NCI-H524 (cell line): ENCODE results near the gene RITA1.

ENCODE experiments used
- DNase-seq, 2 experiments: peaks; one replicate each; lab custom pipeline; 2025; lab: John Stamatoyannopoulos, UW

Gene RITA1

GRCh38 chr12:113174461-113175384 lies 10.8 kb upstream of the RITA1 start:
- DNase-seq, result peak in 1 of 2 experiments; percentile 19

- DNase-seq, result no peak
These were observed 6.5 kb upstream of the RITA1 start for GRCh38 chr12:113179023-113179422.

GRCh38 chr12:113180333-113180732 lies 5.2 kb upstream of the RITA1 start:
- DNase-seq, result peak in 1 of 2 experiments; percentile 28

GRCh38 chr12:113181975-113182374 lies 3.5 kb upstream of the RITA1 start:
- no peak for DNase-seq

GRCh38 chr12:113183030-113183589 lies 2.4 kb upstream of the RITA1 start:
- DNase-seq, result no peak

DNA sequence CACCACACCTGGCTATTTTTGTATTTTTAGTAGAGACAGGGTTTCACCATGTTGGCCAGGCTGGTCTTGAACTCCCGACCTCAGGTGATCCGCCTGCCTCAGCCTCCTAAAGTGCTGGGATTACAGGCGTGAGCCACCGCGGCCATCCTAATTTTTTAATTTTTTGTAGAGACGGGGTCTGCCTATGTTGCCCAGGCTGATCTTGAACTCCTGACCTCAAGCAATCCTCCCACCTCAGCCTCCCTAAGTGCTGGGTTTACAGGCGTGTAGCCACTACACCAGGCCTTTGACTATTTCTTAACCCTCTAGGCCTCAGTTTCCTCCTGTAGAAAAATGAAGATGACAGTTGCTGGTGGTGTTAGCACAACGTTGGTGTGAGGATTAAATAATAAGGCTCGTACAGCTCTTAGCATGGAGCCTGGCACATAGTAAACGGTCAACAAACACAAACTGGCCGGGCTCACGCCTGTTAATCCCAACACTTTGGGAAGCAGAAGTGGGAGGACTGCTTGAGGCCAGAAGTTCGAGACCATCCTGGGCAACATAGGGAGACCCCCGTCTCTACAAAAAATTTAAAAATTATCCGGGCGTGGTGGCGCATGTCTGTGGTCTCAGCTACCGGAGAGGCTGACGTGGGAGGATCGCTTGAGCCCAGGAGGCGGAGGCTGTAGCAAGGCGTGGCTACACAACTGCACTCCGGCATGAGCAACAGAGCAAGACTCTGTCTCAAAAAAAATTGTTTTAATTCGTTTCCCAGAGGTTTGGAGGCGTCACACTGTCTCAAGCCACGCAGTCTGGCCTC lies 1.2 kb upstream of the RITA1 start:
- no peak for DNase-seq

- peak; percentile 56 to 67 for DNase-seq
These were observed 681 bp upstream of the RITA1 start for GRCh38 chr12:113184900-113185179.

DNA sequence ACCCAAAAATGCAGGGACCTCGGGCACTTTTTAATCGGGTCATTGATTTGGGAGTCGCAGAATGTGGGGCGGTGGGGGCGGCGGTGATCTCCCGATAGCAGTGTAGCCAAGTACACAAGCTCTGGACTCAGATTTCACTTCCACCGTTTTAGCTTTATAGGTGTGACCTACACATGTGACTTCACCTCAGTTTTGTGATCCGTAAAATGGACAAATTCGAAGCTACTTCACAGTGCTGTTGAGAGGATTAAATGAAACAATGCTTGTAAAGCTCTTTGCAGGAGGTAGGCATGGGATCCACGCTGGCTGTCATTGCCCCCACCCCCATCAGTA lies 478 bp downstream of the RITA1 start:
- DNase-seq, result peak in 1 of 2 experiments; percentile 41

DNA sequence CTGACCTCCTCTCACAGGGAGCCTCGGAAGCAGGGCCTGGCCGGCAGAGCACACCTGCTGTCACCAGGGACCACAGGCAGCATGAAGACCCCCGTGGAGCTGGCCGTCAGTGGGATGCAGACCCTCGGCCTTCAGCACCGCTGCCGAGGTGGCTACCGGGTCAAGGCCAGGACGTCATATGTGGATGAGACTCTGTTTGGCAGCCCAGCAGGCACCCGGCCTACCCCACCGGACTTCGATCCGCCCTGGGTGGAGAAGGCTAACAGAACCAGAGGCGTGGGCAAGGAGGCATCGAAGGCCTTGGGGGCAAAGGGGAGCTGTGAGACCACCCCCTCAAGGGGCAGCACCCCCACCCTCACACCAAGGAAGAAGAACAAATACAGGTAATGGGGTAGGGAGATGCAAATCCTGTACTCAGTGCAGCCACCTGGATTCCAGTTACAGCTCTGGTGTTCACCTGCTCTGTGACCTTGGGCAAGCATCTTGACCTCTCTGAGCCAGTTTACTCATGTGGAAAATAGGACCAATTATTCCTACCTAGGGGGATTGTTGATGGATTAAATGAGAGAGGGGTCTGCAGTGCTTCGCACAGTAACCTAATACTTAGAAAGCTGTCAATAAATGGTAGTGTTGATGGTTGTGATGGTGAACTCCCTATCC lies 1.3 kb downstream of the RITA1 start:
- DNase-seq, result no peak

DNA sequence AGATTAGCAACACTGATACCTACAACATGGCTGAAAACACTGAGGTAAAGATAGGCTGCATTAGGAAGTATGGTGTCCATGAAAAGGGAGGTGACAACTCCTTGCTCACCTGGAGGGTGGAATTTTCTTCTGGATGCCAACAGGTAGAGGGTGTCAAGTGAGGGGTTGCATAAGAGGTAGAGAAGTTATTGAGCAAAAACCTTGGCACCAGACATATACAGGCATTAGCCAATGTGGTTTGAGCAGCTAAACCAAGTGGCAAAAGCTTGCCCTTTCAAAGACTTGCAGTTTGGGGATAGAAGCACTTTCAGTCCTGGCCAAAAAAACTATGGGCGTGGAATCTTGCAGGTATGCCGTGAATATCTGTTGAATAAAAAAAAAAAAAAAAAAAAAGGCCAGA lies 3.8 kb downstream of the RITA1 start:
- no peak for DNase-seq

DNA sequence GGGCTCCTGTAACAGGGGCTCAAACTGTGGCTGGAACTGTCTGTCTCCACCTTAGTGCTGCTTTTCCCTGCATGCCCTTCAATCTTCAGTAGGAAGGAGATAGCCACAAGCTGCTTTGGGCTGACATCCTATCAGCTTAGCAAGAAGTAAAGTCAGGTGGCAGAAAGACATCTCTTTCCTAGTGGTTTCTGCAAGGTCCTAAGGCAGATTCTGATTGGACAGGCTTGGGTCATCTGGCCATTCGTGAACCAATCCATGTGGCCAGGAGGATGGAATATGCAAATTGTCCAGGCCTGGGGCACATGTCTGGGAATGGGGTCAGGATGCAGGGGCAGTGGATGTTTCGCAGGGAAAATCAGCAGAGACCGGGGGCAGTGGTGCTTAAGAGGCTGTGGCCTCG lies 5.2 kb downstream of the RITA1 start:
- peak in 1 of 2 experiments; percentile 50 for DNase-seq

DNA sequence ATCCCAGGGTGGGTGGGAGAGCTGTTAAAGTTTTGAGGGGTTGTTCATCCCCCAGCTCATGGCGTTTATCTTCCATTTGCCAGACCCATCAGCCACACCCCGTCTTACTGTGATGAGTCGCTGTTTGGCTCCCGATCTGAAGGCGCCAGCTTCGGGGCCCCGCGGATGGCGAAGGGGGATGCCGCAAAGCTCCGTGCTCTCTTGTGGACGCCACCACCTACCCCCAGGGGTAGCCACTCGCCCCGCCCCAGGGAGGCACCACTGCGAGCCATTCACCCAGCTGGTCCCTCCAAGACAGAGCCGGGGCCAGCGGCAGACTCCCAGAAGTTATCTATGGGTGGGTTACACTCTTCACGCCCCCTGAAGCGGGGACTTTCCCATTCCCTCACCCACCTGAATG lies 5.7 kb downstream of the RITA1 start:
- DNase-seq, result no peak

DNA sequence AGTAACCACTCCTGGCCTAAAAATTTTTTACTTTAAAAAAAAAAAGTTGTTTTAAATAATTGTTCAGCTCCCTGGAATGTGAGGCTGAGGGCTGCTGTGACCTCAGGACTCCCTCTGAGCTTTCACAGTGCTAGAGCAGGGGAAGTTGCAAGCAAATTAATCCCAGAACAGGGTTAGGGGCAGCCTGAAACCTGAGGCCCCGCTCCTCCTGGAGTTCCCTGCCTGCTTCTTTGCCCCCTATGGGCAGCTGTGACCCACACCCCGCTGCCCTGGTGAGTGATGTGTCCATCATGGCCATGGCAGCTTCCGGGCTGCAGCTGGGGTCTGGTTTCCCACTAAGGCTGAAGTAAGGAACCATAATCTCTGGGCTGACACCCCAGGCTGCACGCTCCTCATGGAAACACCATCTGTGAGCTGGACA lies 9.5 kb downstream of the RITA1 start:
- no peak for DNase-seq

GRCh38 chr12:113195598-113195997 lies 10.1 kb downstream of the RITA1 start:
- DNase-seq, result no peak

- no peak for DNase-seq
These were observed 11.1 kb downstream of the RITA1 start for GRCh38 chr12:113196582-113196981.

- DNase-seq, result peak; percentile 21 to 51
These were observed 11.5 kb downstream of the RITA1 start for GRCh38 chr12:113196990-113197389.

DNA sequence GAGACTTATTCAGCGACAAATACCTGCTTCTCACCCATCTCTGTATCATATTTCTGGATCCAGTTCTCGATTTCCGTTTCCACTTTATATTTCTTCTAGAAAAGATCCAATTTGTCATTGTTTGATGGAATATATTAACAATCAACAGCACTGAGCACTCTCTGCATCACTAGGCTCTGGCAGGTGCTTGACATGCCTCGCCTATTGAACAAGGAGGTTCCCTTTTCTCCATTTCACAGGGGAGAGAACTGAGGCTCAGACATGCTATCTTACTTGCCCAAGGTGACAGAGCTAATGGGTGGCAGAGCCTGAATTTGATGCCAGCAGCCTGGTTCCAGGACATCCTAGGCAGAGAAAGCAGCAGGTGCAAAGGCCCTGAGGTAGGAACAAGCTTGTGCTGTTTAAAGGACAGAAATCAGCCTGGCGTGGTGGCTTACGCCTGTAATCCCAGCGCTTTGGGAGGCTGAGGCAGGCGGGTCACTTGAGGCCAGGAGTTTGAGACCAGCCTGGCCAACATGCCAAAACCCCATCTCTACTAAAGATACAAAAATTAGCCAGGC lies 12.1 kb downstream of the RITA1 start:
- no peak for DNase-seq

DNA sequence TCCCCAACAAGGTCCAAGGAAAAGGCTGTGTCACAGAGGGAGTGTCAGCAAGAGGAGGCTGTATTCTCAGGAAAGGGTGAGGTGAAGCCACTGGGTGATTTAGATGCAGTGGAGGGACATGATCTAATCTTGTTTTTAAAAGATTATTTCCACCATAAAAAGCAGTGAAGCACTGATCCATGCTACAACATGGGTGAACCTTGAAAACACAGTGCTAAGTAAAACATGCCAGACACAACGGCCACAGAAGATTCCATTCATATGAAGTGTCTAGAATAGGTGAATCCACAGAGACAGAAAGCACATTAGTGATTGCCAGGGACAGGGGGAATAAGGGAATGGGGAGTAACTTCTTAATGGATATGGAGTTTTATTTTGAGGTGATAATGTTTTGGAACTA lies 12.8 kb downstream of the RITA1 start:
- no peak for DNase-seq

- DNase-seq, result no peak
These were observed 14.7 kb downstream of the RITA1 start for GRCh38 chr12:113200021-113200797.

DNA sequence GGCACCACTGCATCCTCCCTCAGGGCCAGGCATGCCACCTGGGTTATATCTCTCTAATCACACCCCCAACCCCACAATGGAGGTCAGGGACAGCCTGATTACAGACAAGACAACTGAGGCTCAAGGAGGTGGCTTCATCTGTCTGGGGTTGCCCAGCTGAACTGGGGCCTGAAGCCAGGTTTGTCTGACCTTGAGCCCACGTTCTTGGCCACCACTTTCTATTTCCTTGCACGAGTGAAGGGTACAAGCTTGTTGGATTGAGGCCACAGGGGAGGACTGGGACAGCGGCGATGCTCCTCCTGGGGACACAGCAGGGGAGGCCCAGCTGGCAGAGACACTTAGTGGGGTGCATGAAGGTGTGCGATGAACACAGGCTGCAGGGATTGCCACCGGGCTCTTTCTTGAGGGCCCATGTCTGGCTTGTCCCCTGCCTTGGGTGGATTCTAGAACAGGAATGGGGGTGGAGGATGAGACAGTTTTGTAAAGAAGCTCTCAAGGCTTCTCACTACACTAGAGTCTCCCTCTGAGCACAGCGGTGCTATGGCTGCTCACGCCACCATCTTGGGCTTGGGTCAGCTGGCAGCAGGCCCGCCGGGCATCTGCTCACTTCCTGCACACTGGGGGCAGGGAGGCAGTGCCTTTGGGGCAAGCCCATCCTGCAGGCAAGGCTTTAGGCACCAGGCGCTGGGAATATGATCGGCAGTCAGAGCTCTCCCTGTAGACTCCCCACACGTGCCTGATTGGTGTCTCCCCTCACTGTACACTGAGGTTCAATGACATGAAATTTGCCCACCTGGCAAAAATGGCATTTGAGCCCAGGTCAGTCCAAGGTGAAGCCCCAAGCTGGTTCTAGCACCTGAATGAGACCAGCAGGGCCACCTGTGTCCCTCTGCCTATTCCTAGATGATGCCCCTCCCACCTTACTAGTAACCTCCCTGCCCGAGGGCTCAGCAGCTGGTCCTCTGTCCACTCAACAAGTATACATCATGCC lies 16.0 kb downstream of the RITA1 start:
- no peak for DNase-seq
